Activated CD4-positive, alpha-beta T cell treated with anti-CD3 and anti-CD28 coated beads for 24 hours (primary cell): ENCODE data around the gene BMPER.

Source experiments
- DNase-seq, 2 donors: peaks; one replicate each; pipeline ENCODE4 v3.0.0-alpha.2; 2020; ENCODE audit warnings: low read depth in 2 of 2

BMPER gene

DNA sequence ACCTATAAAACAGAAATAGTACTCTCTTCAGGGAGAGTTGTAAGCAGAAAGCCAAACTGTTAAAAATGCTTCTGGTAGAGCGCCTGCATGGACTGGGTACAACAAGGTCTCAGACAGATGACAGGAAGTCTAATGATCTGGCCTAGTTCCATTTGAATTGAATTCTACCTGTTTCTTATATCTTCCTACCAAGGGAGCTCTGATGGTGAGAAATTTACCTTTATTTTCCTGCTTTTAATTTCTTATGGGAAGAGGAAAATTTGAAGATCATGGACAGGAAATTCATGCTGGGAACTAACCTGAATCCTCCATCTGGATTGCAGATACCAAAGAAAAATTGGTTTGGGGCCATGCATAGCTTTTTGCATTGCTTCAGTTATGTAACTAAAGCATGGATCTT is 63.3 kb downstream of the BMPER start:
- no peak for DNase-seq

- no peak for DNase-seq
Observed at GRCh38 chr7:33970536-33970935, 65.2 kb downstream of the BMPER start.

DNA sequence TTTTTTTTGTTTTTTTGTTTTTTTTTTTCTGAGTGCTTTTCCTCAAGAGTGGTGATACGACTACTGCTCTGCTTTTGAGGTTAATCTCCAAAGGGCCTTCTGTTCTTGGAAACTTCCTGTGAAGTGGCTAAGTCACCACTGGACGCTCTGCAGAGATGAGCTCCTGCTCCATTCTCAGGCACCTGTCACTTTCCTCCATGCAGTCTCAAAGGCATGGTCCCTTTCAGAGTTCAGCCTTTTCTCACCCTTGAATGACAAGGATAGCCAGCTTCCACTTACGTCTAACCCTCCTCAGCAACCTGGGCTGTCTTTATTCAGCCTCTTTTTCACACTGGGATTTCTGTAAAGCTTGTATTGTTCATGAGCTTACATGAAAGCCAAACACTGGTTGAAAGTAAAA is 65.8 kb downstream of the BMPER start:
- DNase-seq: no peak

GRCh38 chr7:33973231-33974015 is 68.1 kb downstream of the BMPER start:
- no peak for DNase-seq

DNA sequence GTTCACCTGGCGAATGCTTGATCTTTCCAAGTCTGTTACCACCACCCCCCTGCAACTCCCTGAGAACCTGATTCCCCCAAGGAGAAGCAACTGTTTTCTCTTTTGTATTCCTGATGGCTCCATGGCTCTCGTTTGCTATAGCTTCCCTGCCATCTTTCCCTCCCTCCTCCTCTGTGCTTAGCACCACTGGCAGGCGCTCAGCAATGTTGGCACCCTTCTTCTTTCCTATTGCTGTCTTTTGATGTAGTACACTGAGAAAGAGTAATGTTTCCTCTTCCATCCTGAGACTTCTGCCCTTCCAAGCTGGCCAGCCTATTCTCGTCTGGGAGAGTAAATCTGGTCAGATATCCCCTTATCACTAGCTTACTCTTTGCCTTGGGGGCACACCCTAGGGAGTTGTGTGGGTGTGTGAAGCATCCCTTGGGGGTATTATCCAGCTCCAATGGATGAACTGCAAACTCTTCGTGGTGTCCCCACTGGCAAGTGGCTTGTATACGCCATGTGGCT is 74.0 kb downstream of the BMPER start:
- DNase-seq: no peak

DNA sequence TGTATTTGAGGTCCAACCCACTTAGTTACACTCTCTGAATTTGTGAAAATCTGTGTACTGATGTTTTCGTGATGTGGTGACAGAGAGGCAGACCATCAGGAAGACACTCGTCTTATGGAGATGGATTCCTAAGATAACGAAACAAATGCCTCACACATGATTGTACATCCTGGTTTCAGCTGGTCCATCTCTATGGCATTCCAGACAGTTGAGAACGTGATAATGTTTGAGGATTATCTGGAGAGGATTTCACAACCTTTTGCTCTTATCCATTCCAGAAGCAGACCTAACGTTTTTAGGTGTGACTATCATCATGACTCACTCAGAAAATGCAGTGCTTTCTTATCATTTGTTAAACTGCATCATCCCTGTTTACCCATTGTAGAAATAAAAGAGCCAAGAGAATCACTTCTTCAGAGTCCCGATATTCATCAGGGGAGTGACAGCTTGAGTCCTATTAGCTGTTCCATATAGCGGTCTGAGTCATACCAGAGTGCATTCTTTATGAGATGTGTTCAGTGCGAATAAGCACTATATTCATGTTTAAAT is 74.5 kb downstream of the BMPER start:
- no peak for DNase-seq

- no peak for DNase-seq
Observed at GRCh38 chr7:33981226-33981625, 75.9 kb downstream of the BMPER start.

DNA sequence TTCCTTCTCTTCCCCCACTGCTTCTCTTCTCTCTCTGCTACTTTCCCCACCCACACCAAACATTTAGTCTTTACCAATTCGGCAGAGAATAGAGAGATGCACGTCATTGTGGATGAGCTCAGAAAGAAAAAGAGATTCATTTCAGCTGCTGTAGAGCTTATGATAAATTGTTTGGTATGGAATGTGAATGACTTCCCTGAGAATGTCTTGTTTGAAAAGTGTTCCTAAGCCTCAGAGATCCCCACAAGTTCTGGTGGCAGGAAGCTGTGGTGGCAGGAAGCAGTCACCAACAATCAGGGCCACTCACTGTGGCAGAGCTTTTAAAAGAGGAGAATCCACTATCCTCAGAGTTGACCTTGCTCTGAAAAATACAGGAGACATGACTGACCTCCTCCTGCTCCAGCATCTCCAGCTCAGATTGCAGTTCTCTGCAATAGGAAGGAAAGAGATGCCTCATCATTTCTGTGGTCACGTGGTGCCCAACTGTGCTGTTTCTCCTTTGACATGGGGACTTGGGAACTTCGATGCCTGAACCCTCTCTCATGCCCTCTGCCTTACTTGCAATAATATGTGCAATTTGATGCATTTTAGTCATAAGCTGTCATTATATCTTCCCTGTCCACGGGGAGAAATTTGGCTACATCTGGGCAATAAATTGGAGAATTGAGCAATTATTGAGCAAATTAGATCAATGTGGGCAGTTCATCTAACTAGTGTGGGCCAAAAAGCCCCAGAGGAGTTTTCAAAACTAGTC is 76.5 kb downstream of the BMPER start:
- DNase-seq: no peak

DNA sequence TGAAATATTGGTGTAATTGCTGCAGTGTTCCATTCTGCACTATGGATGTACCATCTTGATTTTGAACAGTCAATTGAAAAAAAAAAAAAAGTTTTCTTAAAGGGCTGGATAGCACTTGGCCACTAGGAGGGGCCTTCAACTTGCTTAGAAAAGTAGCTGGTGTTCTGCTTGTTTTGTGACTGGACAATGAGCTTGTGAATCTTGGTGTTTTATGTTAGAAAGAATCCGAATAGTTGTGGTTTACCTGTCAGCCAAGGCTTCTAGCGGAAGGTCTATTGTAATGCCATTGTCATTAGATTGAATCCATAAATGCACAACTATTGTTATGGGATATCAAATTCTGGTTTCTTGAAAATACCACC is 77.1 kb downstream of the BMPER start:
- no peak for DNase-seq

DNA sequence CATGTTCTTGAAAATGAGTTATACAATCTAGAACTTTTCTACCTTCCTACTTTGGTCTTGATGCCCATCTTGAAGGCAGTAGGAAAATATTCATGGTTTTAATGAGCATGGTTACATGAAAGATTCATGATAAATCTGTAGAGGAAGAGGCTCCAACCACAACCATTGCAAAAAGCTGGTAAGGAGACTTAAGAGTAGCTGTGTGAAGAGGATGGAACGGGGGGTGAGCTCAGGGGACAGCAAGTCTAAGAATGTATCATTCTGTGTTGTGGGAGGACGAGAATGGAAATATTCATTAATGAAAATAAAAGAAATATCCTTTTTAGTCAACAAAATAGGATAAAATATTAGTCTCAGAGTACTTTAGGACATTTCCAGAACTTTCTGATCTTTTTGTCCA is 81.1 kb downstream of the BMPER start:
- no peak for DNase-seq

GRCh38 chr7:33986951-33987947 is 81.9 kb downstream of the BMPER start:
- no peak for DNase-seq

- DNase-seq: no peak
Observed at GRCh38 chr7:33996899-33997298, 91.6 kb downstream of the BMPER start.

DNA sequence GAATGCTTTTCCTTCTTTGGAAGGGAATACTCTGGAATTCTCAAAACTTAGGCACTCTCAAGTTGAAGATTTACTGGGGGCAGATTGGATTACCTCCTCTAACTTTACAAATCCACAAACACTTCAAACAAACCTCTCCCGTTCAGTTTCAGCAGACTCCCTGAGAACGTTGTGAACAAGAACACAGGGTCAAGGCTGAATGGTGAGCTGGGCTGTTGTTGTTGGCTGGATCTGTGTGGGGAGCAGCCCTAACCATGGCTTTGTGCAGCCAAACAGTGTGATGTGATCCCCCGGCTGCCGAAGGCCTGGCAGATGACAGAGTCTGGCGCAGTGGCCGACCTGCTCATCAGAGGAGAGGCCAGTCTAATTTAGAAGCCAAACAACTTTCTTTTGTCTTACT is 93.1 kb downstream of the BMPER start:
- DNase-seq: no peak

DNA sequence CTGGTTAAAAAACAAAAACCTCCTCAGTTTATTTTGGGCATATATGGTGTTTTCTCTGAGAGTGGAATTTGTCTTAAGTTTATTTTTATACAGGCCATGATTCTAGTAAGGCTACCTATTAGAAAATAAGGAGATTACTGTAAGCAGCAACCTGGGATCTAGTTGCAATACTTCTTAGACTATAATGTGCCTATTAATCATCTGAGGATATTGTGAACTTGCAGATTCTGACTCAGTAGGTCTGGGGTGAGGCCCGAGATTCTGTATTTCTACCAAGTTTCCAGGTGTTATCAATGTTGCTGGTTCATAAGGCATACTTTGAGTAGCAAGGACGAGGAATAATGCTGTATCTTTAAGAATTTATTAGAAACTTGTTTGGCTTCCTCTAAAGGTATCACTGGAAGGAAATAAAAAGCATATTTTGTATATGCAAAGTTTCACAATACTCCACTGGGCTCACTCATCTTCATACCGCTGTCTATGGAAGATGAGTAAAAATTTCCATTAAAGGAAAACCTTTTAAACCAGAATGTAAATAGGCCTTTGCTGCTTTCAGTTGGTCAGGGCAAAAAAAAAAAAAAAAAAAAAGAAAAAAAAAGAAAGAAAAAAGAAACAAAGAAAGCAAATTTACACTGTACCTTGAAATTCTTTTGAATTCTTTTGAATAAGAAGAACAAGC is 105.8 kb downstream of the BMPER start:
- DNase-seq: no peak

- no peak for DNase-seq
Observed at GRCh38 chr7:34011696-34012095, 106.4 kb downstream of the BMPER start.

GRCh38 chr7:34013421-34013820 is 108.1 kb downstream of the BMPER start:
- DNase-seq: no peak

DNA sequence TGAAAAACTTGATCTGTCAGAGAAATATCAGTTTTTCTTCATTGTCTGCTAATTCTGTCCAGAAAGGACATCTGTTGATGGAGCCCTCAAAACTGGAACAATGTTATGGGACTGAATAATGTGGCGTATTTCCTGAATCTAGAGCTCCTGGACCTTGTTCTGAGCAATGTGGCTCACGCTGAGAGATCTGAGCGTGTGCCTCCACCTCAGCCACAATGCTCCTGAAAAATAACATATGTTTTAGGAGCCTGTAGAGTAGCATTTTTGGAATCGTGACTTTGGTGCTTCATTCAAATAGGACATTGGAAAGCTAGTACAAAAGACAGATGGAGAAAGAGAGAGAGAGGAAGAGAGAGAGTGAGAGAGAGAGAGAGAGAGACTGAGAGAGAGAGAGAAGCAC is 110.3 kb downstream of the BMPER start:
- no peak for DNase-seq

DNA sequence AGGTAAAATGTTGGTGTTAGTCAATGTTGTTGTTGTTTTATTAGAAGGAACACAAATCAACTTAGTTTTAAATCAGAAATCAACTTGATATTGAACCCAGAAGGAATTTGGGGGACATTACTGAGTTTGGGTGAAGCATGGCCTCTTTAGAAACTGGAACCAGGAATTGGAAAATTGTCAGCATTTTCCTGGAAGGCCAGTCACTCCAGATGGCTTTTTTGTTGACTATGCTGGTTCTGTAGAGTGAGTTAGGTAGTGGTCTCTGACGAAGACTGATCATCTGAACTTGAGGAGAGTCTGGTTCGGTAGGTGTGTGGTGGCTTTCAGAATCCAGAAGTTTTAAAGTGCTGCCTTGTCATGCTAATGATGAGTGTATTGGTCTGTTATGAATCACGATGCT is 111.5 kb downstream of the BMPER start:
- no peak for DNase-seq

DNA sequence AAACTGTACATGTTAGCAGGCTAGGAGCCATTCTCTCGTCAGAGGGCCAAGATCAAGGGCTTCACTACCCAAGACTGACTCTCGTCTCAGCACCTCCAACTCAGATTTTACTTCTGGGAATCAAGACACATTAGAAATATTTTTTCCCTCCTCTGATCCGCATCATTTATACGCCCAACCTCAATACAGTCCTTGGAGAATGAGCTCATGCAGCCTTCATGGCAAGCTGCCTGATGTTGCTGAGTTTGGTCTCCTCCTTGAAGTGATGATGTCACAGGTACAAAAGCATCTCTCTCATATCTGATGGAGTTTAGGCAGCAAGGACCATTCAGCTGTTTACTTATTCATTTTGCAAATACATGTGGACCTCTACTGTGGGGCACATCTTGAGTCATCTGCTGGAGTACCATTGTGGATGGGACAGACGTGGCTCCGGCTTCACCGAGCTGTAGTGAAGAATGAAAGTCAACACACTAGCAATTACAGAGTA is 114.0 kb downstream of the BMPER start:
- no peak for DNase-seq

GRCh38 chr7:34022626-34023025 is 117.3 kb downstream of the BMPER start:
- no peak for DNase-seq

DNA sequence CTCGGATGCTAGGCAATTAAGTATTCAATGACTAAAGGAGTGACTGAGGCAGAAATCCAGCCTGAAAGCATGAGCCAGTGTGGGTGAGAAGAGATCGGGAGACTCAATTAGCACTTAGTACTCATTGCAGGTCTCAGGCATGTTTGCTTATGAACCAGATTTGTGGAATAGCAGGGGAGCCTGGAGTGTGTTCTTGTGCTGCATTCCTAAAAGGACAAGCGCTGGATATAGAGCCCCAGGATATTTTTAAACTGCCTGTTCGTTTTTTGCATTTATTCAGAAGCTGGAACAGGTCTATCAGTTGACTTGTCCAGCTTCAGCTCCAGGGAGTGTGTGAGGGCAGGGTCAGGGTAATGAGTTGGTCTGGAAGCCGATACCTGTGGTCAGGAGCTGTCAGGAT is 120.3 kb downstream of the BMPER start:
- no peak for DNase-seq
